Head of caudate nucleus (tissue), 42 donors: Measurements from ENCODE around the gene DHRS3.

Experiments
- DNase-seq, 42 donors: peaks; one replicate each; pipeline versions ENCODE4 v3.0.0 to v3.0.0-alpha.2; 2020 to 2021; ENCODE audit warnings: mixed read lengths in 7 of 42
- intact Hi-C: fragments of 100-400 bp; cut with DNase I; formaldehyde crosslinking; loops from one replicate; pipeline ENCODE4 v1.15.0; 2022

The DHRS3 gene

GRCh38 chr1:12587981-12588640 lies 29.9 kb downstream of the DHRS3 start:
- no peak for DNase-seq
- intact Hi-C loops: no loop called here

- intact Hi-C loops: no loop called here
- DNase-seq: no peak
Measured at GRCh38 chr1:12585951-12586942, 31.8 kb downstream of the DHRS3 start.

DNA sequence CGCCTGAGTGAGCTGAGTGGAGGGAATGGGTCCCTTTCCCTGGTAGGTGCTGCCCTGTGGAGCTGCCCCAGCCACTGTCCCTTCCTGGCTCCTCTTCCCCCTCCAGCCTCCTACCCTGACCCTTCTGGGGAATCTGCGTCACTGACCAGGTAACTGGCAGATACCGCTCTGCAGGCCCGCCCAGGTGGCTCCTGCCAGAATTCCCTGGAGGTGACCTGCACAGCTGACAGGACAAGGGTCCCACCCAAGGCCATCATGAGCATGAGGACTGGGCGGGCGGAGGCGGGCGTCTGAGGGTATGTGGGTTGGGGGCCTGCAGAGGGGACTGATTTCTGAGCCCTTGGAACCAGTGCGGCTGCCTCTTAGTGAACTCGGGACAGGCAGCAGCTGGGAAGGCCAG lies 32.5 kb downstream of the DHRS3 start:
- intact Hi-C loops: no loop called here
- DNase-seq: no peak

DNA sequence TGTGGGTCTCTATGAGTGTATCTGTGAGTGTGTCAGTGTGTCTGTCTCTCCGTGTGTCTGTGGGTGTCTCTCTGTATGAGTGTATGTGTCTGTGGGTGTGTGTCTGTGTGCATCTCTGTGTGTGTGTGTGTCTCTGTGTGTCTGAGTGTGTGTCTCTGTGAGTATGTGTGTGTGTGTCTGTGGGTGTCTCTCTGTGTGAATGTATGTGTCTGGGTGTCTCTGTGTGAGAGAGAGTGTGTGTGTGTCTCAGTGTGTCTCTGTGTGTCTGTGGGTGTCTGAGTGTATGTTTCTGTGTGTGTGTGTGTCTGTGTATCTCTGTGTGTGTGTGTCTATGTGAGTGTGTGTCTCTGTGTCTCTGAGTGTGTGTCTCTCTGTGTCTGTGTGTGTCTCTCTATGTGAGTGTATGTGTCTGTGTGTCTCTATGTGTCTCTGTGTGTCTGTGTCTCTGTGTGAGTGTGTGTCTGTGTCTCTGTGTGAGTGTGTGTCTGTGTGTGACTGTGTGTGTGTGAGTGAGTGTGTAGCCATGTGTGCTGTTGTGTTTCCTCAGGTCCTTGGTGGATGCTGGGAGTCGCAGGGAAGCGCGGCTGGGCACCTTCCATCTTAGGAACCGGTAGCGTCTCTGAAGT lies 33.0 kb downstream of the DHRS3 start:
- intact Hi-C loops: no loop called here
- no peak for DNase-seq

DNA sequence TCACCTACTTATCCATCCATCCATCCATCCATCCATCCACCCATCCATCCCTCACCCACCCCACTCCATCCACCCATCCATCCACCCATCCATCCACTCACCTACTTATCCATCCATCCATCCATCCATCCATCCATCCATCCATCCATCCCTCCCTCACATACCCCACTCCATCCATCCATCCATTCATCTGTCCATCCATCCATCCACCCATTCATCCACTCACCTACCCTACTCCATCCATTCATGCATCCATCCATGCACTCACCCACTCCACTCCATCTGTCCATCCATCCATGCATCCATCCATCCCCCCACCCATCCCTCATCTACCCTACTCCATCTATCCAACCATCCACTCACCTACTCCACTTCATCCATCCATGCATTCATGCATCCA lies 34.5 kb downstream of the DHRS3 start:
- intact Hi-C loops: no loop called here

GRCh38 chr1:12582649-12583048 lies 35.4 kb downstream of the DHRS3 start:
- DNase-seq: no peak
- intact Hi-C loops: no loop called here

More for the DNA sequence above, 34.5 kb downstream of the DHRS3 start:
- no peak for DNase-seq

- DNase-seq: no peak
- intact Hi-C loops: no loop called here
Measured at GRCh38 chr1:12581179-12581578, 36.8 kb downstream of the DHRS3 start.

GRCh38 chr1:12580054-12580887 lies 37.7 kb downstream of the DHRS3 start:
- intact Hi-C loops: no loop called here
- DNase-seq: no peak

DNA sequence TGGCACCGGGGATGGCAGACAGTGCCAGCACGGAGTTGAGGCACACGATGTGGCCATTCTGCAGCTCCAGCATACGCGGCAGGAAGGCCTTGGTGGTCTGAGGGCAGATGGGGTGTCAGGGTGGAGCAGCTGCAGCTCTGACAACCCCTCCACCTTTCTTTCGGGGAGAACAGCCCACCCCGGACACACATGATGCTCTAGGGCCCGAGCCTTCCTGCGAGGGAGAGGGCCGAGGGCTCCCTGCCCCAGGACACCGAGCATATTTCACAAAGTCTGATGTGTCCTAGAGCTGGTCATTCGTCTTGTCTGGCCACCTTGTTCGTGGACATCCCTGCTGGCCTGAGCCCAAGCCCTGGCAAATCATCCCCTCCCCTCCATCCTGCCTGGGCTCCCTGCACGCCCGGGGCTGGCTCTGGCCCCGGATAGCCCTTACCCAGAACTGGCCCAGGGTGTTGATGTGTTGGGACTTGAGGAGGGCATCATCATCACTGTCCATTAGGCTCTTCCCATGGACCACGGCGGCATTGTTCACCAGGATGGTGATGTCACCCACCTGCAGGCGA lies 39.1 kb downstream of the DHRS3 start:
- DNase-seq: no peak
- intact Hi-C loops: no loop called here

GRCh38 chr1:12577020-12577419 lies 41.0 kb downstream of the DHRS3 start:
- no peak for DNase-seq
- intact Hi-C loops: no loop called here

- intact Hi-C loops: no loop called here
- DNase-seq: no peak
Measured at GRCh38 chr1:12574757-12575139, 43.3 kb downstream of the DHRS3 start.

DNA sequence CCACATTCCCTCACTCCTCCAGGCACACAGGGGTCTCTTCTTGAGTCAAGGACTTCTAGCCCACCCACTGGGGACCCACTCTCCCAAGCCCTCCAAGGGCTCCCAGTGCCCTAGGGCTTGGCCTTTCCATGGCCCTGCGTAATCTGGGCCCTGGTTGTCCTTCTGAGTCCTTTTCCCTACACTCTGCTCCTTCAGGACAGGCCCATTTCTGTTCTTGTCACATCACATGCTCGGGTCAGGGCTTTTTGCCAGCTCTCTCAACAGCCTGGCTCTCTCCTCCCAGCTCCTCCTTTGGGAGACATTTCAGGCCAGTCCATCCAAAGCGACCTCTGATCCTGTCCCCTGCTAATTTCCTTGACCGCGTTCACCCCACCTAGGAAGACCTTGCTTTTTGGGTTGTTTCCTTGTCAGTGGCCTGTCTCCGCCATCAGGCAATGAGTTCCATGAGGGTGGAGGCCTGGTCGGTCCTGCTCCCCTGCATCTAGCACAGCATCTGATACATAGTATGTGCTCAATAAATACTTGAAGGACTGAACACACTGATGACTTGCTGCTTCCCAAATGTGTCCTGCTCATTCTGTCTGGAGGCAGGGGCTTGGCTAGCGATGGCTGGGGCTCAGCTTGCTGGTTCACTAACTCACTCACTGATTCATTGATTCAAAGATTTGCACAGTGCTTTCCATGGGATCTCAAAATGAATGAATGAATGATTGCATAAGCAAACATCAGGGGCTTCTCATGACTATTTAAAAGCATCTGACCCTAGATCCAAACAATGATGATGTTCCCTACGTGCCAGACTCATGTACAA lies 44.8 kb downstream of the DHRS3 start:
- peak in 1 of 42 donors; percentile 31 for DNase-seq
- intact Hi-C loops: no loop called here

- intact Hi-C loops: no loop called here
- DNase-seq: no peak
Measured at GRCh38 chr1:12572522-12572921, 45.5 kb downstream of the DHRS3 start.

- DNase-seq: no peak
- intact Hi-C loops: no loop called here
Measured at GRCh38 chr1:12570291-12570690, 47.7 kb downstream of the DHRS3 start.

DNA sequence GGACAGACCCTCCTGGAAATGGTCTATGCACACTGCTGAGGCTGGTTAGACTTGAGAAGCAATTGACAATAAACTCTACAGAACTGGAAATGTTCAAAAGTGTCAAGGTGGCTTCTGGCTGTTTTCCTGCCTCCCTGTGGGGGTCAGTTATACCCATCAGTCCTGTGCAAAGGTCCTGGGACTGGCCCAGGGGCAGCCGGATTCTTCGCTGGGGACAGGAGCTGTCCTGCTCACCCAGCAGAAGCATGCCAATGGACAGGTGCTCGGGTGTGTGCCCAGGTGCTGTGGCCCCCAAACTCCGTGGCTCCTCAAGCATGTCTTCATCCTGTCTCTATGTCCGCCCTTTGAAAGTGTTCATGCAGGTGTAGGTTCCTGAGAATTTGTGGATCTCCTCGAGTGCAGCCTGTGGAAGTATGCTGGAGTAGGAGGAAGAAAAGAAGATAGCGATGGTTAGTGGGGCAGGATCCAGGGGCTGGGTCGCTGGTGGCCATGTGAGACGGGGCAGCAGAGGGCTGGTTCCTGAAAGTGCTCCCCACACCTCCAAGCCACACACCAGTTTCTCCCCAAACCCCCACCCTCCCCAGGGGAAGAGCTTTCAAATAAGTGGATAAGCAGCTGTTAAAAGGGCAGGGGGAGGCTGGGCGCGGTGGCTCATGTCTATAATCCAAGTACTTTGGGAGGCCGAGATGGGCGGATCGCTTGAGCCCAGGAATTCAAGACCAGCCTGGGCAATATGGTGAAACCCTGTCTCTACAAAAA lies 49.8 kb downstream of the DHRS3 start:
- intact Hi-C loops: no loop called here
- DNase-seq: no peak

- DNase-seq: no peak
- intact Hi-C loops: no loop called here
Measured at GRCh38 chr1:12567288-12567819, 50.7 kb downstream of the DHRS3 start.
